ENCODE measurements around the gene CNOT1.

Gene CNOT1

GRCh38 chr16:58582133-58582532, 47.5 kb downstream of the CNOT1 start (continued):
- TF ChIP-seq ZNF561 (tag by site-specific recombination; IDR thresholded peaks at IDR 0.05; ENCODE audit: borderline replicate concordance) (no peak), KLF17 (tag by site-specific recombination; IDR thresholded peaks at IDR 0.05) (no peak), CTCF (tag by site-specific recombination; IDR thresholded peaks at IDR 0.05) (no peak), ZNF311 (tag by site-specific recombination; IDR thresholded peaks at IDR 0.05; ENCODE audit: borderline replicate concordance) (no peak), ZNF777 (tag by site-specific recombination; IDR thresholded peaks at IDR 0.05; ENCODE audit: borderline replicate concordance) (no peak), SCRT2 (tag by site-specific recombination; IDR thresholded peaks at IDR 0.05) (no peak)

- TF ChIP-seq KLF8 (tag by site-specific recombination; IDR thresholded peaks at IDR 0.05), result no peak
- ChIA-PET POLR2A (no interaction called here), CTCF (interaction anchor here (0.8 kb wide), 1 partner anchor 81 kb away, joined by 3 read pairs; no protein-coding TSS in a partner anchor)
- no peak overlapping the region for H3K27ac ChIP-seq (ENCODE audit: extremely low read depth, low read depth, low read length)
- H3K4me1 ChIP-seq (ENCODE audit: control insufficient read depth, insufficient read depth, low read length), result no peaks in the 10 kb centered on the region
- peaks cover 84 to 98% of the 10 kb centered on the region in 2 experiments for H3K36me3 ChIP-seq (ENCODE audit: control insufficient read depth in 2 of 2, insufficient read depth in 1 of 2, low read length in 2 of 2)
- no peaks in the 10 kb centered on the region for H3K9me3 ChIP-seq (ENCODE audit: control insufficient read depth, insufficient read depth, low read depth, low read length)
- no peak overlapping the region for H3K4me3 ChIP-seq (ENCODE audit: low read depth, low read length)
These were observed 50.0 kb downstream of the CNOT1 start for GRCh38 chr16:58579587-58579986.

GRCh38 chr16:58578642-58579041, 51.0 kb downstream of the CNOT1 start:
- Histone ChIP-seq H3K9me3 (ENCODE audit: control insufficient read depth, insufficient read depth, low read depth, low read length) (no peaks in the 10 kb centered on the region), H3K36me3 (ENCODE audit: control insufficient read depth in 2 of 2, insufficient read depth in 1 of 2, low read length in 2 of 2) (peaks cover 84 to 100% of the 10 kb centered on the region in 2 experiments), H3K27ac (ENCODE audit: extremely low read depth, low read depth, low read length) (no peak overlapping the region), H3K4me1 (ENCODE audit: control insufficient read depth, insufficient read depth, low read length) (no peaks in the 10 kb centered on the region), H3K4me3 (ENCODE audit: low read depth, low read length) (no peak overlapping the region)
- CTCF ChIA-PET, result interaction anchor here (0.8 kb wide), 1 partner anchor 82 kb away, joined by 3 read pairs; no protein-coding TSS in a partner anchor
- POLR2A ChIA-PET, result no interaction called here
- TF ChIP-seq ZNF48 (tag by site-specific recombination; IDR thresholded peaks at IDR 0.05) (no peak), ZNF214 (tag by site-specific recombination; IDR thresholded peaks at IDR 0.05; ENCODE audit: borderline replicate concordance) (no peak), HIC1 (tag by site-specific recombination; IDR thresholded peaks at IDR 0.05) (no peak), ZNF132 (tag by site-specific recombination; IDR thresholded peaks at IDR 0.05; ENCODE audit: borderline replicate concordance) (no peak), ZNF398 (tag by site-specific recombination; IDR thresholded peaks at IDR 0.05) (no peak)

- H3K4me1 ChIP-seq (ENCODE audit: control insufficient read depth, insufficient read depth, low read length), result no peaks in the 10 kb centered on the region
- H3K27ac ChIP-seq (ENCODE audit: extremely low read depth, low read depth, low read length), result no peak overlapping the region
- TF ChIP-seq ZFP3 (tag by site-specific recombination; IDR thresholded peaks at IDR 0.05; ENCODE audit: low read depth), result no peak
- TF ChIP-seq ZNF664 (tag by site-specific recombination; IDR thresholded peaks at IDR 0.05), result no peak
- no peak for TF ChIP-seq ZNF426 (tag by site-specific recombination; IDR thresholded peaks at IDR 0.05)
- TF ChIP-seq ZNF18 (tag by site-specific recombination; IDR thresholded peaks at IDR 0.05), result no peak
- no peak for TF ChIP-seq ELK4 (IDR thresholded peaks at IDR 0.05; ENCODE audit: borderline replicate concordance, low read depth, low read length)
- no peak for TF ChIP-seq ZNF214 (tag by site-specific recombination; IDR thresholded peaks at IDR 0.05; ENCODE audit: borderline replicate concordance)
- ChIA-PET CTCF (interaction anchor here (0.7 kb wide), 1 partner anchor 19 kb away, joined by 4 read pairs; no protein-coding TSS in a partner anchor), POLR2A (no interaction called here)
- H3K4me3 ChIP-seq (ENCODE audit: low read depth, low read length), result no peak overlapping the region
- no peaks in the 10 kb centered on the region for H3K9me3 ChIP-seq (ENCODE audit: control insufficient read depth, insufficient read depth, low read depth, low read length)
- peaks cover 84 to 96% of the 10 kb centered on the region in 2 experiments for H3K36me3 ChIP-seq (ENCODE audit: control insufficient read depth in 2 of 2, insufficient read depth in 1 of 2, low read length in 2 of 2)
These were observed 52.5 kb downstream of the CNOT1 start for GRCh38 chr16:58577141-58577540.
